HG03565 (cell line): ENCODE data around the gene SREBF1.
A peak's percentile ranks its signal among the peaks of the same experiment; 100 is the strongest.

Source experiments
- ATAC-seq: cut with Tn5 transposase; IDR thresholded peaks from one replicate; pipeline ENCODE4 v1.9.1; 2021; ENCODE audit warnings: mild to moderate bottlenecking, moderate library complexity; ENCODE audit not compliant: unreplicated experiment

Gene SREBF1

DNA sequence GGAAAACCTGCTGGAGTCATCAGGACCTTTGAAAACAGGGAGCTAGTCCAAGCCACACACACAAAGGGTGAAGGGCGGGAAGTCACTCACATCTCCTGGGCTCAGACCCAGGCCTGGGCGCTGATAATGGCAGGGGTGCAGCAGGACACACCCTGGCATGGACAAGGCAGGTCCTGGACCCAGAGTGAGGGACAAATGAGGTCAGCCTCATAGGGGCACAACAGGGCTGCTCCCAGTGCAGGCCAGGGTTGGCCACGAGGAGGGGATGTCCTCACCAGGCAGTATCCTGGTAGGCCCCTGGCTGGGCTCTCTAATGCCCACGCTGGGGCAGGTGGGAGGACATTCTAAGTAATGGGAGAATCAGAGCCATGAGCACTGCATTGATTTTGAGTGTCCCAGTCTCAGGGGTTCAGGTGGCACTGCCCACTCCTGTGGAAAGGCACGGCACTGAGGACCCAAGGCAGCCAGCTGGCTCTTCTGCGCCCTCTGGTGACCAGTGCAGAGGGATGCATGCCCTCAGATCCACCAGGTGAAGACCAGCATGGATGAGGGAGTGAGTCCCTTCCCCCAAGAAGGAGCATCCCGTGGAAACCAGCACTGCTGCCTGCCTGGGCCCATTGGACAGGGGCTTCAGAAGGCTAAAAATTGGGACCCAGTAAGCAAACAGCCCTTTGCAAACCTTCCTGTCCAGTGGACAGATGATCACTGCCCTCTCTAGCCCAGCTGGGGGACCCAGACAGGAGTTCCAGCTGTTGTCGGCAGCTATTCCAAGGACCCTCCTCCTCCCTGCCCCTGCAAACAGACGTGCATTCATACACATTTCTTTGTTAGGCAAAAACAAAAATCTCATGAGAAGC, 23.4 kb upstream of the SREBF1 start:
- ATAC-seq = no peak

DNA sequence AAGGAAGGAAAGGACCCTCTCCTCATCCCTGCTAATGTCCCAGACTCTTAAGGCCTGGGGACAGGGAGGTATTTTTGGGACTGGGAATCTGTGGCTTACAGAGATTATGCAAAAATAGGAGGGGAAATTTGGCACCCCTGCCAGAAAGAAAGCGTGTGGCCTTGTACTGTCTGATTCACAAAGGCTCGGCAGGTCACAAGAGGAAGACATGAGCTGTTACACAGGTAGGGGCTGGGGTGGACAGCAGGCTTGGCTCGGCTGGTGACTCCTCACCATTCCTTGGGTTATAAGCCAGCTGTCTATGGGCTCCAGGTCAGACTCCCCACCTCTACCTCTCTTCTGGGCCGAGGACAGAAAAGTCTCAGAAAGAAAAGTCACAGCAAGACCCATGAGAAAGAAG, 20.7 kb upstream of the SREBF1 start:
- no peak for ATAC-seq

DNA sequence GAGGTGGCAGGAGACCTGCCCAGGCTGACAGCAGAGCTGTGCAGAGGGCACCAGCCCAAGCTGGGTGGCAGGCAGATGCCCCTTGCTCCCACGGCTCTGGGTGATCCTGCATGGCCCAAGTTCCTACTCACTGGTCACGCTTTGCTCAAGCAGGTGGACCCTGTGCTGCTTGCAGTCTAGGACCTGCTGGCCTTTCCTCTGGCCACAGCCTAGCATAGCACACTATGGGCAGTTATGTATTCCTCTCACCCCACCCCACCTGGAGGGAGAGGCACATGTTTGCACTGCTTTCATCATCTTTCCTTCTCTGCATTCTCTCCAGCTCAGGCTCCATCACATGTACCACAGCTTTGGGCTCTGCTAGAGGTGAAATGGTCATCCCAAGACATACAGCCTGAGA, 19.6 kb upstream of the SREBF1 start:
- no peak for ATAC-seq

DNA sequence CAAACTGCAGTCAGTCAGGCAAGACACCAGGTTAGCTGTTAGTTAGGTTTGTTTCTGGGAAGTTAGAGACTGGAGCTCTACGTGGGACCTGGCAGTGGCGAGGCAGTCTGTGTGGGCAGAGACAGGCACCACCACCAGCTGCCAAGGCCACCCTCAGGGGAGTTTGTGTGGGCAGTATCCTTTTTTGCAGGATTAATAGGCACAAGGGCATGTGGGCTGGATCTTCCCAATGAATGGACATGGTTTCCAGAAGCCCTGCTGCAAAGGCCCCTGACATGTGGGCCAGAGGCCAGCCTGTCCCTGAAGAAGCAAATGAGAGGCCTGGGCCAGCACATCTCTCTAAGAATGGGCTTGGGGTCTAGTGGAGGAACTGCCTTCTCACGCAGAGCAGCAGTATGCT, 19.2 kb upstream of the SREBF1 start:
- ATAC-seq = no peak

DNA sequence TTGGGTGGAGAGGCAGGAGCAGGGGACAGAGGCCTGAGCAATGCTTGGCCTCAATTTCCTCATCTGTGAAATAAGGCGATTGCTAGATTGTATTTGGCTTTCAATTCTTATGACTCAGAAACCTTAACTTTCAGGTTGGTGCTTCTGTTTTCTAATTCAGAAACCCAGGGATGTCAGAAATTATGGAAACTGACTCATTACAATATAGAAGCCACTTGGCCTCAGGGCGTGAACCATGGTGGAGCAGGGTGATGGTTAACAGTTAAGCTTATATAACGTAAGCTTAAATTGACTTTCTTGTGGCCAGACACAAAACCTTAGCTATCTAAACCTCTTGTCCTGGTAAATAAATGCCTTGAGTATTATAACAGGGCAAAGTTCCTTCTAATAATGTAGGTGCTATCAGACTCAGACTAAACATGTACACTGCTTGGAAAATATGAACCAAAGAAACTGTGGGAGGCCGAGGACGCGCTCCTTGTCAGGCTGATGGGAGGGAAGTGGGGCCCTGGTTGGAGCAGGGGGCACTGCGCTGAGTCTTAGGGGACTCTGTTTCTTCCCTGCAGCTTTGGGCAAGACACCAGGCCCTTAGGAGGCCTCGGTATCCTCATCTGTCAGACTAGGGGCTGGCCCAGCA, 17.1 kb upstream of the SREBF1 start:
- ATAC-seq = no peak

DNA sequence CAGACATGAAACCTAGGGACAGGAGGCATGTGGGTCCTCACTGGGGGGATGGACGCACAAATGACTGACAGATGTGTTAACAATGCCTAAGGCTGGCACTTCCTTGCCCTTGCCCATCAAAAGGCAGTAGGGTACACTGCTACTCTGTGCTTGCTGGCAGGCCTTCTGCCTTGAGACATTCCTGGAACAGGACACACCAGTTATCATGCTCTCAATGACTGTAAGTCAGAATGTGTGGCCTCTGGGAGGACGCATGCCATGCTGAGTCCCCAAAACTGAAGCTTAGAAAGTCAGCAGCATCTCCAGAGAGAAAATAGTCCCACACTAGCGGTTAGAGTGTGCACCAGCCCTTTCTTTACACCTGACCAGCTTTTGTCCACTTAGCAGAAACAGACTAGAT, 16.1 kb upstream of the SREBF1 start:
- ATAC-seq = no peak

DNA sequence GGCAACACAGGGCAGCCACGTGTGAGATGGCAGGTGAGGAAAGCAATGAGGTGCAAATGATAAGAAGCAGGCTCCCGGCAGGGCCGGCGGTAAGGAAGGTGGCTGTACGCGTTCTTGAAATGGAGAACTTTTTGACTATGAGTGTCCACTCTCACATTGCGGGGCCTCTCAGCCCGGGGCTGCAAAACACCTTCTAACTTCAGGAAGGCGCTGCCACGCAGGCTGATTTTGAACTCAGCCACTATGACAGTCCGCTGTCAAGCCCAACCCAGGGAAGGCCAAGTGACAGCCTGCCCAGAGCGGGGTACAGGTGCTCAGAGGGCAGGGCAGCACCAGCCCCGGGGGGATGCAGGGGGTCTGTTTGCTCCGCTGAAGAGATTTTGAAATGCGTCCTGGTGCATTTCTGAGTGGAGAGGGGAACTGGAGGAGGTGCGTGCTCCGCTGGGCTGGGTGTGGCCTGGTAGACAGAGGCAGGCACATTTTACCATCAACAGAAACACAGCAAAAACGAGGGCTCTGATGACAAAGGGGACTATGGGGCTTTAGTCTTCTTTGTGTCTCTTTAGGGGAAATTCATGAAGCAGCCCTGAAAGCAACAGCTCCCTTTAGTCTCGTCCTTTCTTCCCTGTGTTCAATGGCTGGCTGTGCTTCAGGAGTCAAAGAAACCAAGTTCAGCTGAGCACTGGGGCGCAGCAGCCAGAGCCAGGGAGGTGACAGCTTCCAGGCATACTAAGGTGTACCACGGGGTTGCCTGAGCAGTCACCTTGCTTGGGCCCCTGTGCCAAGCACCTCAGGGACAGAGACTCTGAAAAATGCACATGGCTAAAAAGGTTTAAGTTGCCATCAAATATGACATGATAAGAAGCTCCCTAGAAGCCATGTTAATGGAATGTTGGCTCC, 14.6 kb upstream of the SREBF1 start:
- no peak for ATAC-seq

DNA sequence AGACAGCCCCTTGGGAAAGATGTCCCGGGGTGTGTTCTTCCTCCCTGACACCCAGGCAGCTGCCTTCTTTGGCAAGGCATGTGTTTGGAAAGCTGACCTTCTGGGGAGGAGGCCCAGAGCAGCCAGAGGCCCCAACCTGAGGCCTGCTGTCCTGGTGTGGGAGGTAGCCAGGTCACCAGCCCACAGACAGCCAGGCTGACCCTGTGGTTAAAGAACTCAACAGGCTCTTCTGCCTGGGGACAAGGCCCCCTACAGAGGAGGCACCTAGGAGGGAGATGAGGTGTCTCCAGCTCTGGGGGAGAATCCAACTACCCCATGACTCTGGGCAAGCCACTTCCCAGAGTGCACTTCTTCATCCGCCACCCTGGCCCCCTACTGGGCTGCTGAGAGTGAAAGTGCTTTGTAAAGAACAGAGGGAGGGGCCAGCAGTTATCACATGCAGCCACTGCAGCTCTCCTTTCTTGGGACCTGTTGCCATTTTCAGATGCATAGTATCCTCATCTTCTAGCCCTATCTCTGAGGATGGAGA, 13.1 kb upstream of the SREBF1 start:
- ATAC-seq = no peak

DNA sequence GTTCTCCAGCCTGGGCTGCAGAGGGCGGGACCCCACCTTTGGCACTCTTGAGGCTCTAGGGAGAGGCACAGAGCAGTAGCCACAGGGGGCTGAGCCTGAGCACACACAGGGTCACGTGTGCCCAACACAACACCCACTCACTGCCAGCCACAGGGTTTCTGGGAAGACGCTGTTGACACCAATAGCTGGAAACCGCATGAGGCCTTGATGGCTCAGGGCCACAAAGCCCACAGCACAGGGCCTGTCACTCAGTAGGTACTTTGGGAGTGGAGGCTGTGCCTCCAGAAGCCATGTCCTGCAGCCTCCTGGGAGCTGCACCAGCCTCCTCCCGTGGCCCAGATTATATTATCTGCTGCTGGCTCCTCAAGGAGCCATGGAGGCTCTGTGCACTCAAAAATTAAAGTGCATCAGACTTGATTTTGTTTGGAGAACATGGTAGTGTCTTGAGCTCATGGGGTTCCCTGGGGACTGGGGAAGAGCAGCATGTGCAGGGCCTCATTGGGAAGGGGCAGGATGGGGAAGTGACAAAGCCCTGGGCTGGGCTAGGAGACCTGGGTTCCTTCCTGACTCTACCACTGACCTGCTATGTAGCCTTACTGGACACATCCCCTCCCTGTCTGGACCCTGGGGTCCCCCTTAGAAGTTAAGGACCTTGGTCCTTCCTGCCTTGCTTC, 12.5 kb upstream of the SREBF1 start:
- peak; percentile 47 for ATAC-seq

DNA sequence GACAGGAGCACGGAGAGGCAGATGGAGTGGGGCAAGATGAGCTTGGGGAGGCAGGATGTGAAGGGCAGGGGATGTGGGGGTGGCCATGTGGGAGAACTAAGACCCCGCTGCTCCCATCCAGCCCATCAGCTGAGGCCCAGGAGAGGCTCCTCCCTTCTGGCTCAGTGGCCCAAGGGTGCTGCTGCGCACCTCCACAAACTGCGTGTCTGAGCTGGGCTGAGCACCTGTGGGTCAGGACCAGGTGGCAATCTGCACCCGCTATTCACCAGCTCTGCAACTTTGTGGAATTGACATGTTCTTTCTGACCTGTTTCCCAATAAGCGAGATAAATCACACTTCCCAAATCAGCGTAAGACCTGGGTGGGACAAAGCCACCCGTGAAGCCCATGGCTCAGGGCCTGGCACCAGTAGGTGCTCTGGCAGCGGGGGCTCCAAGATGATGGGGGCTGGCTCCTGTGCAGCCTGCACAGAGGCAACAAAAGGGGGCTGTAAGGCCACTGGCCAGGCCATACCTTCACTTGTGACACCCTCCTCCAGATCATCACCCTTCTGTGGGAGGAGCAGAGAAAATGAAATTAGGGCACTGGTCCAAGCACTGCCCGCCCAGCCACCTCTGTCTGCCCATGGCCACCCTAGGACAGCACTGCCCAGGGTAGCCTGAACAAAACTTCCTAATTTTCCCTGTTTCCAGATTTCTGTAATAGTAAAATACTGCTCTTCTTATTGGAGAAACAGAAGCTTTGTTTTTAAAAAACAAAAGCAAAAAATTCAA, 11.7 kb upstream of the SREBF1 start:
- no peak for ATAC-seq

DNA sequence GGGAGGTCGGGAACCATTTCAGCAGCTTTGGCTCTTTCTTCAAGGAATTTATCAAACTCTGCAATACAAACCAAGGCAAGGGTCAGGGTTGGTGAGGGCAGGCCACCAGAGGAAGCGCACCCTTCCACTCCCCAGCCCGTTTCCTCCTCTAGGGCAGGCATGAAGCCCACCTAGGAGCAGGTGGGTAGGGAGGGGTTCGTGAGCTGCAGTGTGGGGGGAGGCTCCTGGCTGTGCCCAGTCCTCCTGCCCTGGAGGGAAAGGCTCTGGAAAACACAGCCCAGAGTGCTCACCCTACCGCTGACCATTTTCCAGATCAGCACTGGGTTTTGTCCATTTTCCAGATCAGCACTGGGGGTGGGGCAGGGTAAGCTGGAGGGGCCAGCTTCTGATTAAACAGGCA, 10.9 kb upstream of the SREBF1 start:
- ATAC-seq = no peak

DNA sequence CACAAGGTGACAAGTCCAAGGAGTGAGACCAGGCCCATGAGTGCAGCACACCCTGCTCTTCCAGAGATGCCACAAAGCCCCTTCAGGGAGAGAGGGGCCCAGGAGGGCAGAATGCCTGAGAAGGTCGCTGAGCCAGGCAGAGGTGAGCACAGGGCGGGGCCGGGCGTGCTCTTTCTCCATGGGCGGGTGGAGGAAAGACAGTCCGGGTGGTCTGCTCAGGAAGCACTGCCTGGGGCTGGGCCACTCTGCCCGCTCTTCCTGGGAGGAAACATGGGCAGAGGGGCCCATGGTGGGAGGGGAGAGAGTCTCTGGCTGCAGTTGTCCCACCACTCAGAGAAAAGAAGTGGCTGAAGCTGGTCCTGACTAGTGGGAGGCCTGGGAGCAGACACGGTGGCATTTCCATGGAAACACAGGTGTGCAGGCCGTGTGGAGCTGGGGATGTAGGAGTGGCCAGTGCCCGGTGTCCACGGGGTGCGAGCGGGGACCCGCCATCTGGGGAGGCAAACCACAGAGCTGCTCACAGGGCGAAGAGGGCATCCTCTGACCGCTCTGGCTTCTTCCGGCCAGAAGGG, 10.4 kb upstream of the SREBF1 start:
- no peak for ATAC-seq

DNA sequence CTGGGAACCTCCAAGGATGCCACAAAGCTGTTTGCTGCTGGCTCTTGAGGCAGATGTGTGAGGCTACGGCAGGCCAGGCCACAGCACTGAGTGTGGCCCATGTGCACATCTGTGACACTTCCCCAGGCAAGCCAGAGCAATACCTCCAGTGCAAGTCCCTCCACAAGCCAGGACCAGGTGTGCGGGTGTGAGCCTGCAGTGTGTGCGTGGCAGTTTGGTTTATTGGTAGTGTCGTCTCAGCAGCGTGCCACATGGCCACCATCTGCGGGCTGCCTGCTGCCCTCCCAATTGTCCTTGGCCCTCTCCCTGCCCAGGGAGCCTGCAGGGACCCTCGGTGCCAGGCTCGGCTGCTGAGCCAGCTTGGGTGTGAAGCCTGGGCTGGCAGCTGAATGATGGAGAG, 9.9 kb upstream of the SREBF1 start:
- no peak for ATAC-seq

DNA sequence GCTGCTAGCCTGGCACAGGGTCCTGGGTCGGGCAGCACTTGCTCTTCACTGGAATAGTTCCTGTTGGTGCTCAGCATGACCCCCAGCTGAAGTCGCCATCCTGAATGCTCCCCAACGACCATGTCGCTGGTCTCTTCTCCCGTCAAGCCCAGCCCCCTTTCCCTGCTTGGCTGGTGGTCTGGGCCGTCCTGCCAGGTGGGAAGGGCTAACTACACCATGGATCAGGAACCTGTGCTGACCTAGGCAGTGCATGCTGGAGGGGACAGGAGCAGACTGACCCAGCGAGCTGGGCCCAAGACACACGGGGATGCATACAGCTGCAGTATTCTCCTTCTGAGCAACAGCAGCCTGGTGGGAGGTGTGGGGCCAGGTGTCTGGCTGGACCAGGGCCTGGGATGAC, 9.2 kb upstream of the SREBF1 start:
- ATAC-seq = no peak

DNA sequence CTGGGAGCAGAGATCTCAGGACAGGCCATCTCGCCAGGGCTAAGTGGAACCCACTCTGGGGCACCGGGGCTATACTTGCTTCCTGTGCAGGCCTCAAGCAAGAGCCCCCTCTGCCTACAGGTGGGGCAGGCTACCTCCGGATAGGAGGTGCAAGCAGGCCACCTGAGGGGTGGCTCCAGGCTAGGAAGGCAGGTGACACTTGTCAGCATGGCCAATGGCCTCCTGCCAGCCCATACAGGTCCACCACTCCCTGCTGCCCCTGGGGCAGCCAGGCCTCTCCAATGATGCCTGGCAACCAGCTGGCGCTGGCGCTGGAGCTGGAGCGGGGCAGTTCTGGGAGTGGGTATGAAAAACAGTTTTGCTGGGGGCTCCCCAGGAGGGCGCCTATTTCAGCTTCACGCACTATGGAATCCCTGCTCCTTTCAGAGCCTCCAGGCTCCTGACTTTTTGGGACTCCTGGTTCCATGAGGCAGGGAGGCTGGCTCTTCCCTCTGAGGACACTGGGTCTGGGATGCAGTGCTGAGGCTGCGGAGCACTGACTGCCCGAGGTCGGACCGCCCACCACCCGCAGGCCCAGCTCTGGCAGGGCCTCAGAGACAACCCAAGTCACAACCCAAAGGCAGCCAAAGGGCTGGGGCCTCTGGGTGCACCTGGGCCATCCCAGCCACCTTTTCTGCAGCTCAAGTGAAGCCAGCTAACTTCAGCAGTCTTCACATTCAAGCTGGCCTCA, 8.4 kb upstream of the SREBF1 start:
- ATAC-seq = no peak

DNA sequence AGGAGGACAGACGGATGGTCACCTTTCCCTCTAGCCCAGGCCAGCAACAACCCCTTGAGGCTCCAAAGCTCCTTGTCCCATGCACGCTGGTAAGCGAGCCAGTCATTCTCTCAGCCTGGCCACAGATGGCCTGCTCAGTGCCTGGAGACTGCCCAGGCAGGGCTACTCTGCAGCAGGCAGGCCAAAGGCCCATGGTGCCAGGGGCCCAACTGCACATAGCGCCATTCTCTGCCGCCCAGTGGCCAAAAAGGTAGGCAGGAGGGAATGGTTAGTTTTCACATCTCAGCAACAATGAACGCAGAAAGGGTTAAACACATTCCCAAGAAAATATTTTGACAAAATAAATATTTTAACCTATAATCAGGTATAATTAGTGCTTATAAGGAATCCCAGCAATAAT, 7.7 kb upstream of the SREBF1 start:
- no peak for ATAC-seq

DNA sequence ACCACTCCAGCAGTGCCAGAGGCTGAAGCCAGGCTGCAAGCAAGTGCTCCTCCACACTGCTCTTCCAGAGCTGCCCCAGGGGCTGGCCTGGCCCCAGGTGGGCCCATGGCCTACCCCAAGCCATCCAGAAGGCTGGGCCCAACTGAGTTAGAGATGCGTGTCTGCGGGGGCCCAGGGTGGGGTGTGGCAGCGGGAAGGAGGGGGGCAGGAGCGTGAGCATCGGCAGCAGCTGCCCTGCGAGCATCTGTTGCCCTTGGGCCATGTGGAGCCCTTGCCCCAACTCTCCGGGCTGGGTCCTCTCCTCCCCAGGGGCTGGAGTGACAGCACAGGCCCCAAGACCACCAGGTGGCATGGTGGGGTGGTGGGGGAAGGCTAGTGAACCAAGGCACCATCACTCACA, 7.3 kb upstream of the SREBF1 start:
- no peak for ATAC-seq

DNA sequence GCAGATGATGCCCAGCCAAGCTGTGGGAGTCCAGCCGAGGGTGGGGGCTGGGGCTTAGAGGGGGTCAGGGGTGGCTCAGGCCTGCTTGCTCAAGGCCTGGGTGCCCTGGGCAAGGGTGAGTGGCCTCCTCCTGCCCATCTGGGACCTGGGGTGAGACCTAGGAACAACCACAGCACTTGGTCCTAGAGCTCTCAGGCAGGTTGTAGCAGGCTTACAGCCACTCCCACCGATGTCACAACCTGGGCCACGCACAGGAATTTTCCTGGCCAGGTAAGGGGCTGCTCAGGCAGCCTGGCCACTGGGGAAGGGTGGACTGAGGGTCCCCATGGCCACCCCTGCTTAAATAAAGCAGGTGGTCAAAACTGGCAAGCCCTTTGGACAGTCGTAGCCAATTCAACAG, 6.3 kb upstream of the SREBF1 start:
- no peak for ATAC-seq
